Epidermal melanocyte (primary cell): ENCODE measurements around the gene PLCB4.

ENCODE experiments used
- DNase-seq: peaks from one replicate; pipeline ENCODE4 v3.0.0; 2011; ENCODE audit warnings: low spot score; ENCODE audit not compliant: insufficient read length

The PLCB4 gene

DNA sequence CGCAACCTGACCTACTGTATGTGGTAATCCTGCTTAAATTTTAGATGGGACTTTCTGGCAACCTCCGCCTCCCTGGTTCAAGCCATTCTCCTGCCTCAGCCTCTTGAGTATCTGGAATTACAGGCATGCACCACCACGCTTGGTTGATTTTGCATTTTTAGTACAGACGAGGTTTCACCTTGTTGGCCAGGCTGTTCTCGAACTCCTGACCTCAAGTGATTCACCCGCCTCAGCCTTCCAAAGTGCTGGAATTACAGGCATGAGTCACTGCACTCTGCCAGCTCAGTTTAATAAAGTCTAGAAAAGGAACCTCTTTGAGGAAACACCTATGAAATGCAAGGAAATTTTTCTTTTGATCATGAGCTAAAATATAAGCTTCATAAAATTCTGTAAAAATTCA lies 9.0 kb upstream of the PLCB4 start:
- DNase-seq, result no peak

GRCh38 chr20:9061434-9061833 lies 7.5 kb upstream of the PLCB4 start:
- no peak for DNase-seq

GRCh38 chr20:9062066-9062465 lies 6.8 kb upstream of the PLCB4 start:
- no peak for DNase-seq

DNA sequence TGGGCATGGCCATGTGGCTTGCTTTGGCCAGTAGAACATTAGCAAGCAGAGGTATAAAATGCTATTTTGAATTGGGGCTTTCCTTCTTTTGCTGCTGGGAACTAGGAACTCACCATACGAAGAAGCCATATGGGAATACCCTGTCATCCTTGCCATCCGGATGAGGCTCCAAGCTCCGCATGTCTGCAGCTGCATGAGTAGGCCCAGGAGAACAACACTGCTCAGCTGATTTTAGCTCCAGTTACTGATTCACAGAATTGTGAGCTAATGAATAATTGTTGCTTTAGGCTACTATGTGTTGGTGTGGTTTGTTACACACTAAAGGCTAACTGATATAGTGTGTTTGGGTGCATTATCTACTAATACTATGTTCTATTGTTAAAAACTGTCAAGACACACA lies 2.7 kb upstream of the PLCB4 start:
- DNase-seq, result no peak

- DNase-seq, result no peak
Observed at GRCh38 chr20:9068233-9068801, 570 bp upstream of the PLCB4 start.

- DNase-seq, result no peak
Observed at GRCh38 chr20:9070304-9070703, 1.4 kb downstream of the PLCB4 start.

GRCh38 chr20:9071976-9072726 lies 3.3 kb downstream of the PLCB4 start:
- no peak for DNase-seq

GRCh38 chr20:9072861-9073500 lies 4.1 kb downstream of the PLCB4 start:
- no peak for DNase-seq

DNA sequence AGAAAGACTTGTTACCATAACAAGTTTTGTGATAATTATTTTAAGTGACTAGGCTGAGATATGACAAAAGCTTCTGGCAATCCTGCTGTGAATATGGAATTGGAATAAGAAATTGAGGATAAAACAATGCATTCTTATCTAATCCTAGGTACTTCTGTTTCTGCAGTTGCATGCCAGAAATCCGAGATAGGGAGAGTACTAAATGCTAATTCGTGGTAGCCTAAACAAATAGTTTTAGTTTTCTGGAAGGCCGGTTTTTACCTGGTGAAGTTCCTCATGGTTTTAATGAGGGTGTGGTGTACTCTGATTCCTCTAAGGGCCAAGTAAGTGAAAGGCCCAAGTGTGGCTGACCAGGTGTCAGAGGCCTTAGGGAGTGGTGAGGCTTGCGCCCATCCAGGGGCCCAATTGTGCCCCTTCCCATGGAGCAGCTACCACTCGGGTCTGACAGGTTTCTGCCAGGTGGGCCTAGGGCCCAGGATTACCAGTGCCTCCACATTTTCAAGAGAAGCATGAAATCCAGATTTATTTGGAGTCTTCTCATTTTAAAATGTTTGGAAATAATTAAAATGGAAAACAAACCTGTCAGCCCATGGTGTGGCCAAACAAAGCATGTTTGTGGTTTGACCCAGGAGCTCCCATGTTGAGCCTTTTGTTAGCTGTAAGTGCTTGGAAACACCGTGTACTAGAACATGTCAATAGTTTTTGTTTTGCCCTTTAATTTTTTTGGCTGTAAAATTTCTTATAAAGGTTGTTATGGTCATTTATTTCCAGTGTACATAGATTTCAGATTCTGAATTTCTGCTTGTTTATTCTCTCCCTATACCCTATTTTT lies 6.6 kb downstream of the PLCB4 start:
- no peak for DNase-seq

DNA sequence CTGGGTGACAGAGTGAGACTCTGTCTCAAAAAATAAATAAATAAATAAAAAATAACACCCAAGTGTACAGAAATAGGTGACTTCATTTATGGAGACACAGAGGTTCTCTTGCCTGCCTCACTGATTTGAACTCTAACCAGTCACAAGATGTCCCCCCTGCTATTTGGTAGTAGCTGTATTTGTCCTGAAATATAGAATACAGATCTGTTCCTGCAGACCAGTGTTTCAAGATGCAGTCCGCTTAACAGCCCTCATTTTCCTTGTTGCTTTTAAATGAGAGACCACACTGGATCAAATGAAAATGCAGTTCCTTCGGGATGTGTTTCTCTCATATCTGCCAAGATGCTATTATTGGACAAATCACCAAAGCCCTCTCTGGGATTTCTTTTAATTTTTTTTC lies 7.6 kb downstream of the PLCB4 start:
- DNase-seq, result no peak

DNA sequence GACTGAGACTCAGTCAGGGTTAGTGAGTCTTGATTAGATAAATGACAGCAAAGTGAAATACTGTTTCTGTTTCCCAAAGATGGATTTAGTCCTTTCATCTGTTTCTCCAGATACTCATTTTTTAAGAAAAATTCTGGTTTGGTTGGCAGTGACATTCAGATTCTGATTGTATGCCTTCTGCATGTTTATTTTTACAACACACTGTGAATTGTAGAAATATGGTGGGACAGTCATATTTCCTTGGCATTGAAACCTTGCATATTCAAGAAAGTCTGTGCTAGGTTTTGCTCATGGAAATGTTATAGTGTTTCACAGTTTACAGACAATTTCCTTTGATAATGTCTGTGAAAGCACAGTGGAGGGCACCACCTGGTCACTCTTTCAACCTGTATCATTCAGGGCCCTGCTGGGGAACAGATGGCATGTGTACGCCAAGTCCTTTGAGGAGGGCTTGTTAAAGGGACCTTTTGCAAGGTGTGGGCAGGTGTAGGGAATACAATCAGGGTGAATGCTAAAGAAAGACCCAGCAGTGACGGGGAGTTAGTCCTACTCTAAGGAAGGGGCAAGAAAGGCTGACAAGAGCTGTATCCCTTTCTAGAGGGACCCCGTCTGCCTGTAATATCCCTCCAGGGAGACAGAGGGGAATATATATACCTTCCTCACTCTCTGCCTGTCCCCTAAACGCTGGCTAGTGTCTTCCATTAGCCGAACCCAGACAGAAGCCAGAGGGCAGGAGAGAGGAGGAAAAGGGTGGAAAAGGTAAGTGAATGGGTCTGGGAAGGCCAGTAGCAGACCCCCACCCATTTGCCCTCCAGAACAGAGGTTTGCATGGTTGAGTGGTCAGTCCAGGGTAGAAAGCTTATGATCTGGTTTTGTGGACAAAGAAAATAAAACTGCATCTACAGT lies 10.2 kb downstream of the PLCB4 start:
- DNase-seq, result no peak

DNA sequence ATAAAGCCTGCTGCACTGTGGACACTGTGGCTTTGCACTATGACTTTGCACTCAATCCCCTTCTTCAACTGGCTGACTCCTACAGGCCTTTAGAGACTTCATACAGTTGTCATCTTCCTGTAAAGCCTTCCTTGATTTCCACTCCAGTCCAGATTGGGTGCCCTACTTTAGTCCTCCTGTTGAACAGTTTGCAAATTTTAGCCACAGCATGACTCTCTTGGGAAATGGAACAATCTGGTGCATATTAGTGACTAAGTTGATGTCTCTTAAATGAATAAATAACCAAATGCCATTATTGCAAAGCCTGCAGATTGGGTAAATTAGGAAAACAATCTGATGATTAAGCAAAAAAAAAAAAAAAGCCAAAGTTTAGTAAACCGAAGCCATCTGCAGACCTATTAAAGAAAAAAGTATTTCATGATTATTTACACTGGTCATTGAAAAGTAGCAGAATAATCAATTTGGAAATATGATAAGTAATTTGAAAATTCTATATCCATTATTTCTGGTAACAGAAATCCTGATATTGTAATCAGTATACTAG lies 12.6 kb downstream of the PLCB4 start:
- no peak for DNase-seq

- no peak for DNase-seq
Observed at GRCh38 chr20:9082741-9083140, 13.9 kb downstream of the PLCB4 start.

DNA sequence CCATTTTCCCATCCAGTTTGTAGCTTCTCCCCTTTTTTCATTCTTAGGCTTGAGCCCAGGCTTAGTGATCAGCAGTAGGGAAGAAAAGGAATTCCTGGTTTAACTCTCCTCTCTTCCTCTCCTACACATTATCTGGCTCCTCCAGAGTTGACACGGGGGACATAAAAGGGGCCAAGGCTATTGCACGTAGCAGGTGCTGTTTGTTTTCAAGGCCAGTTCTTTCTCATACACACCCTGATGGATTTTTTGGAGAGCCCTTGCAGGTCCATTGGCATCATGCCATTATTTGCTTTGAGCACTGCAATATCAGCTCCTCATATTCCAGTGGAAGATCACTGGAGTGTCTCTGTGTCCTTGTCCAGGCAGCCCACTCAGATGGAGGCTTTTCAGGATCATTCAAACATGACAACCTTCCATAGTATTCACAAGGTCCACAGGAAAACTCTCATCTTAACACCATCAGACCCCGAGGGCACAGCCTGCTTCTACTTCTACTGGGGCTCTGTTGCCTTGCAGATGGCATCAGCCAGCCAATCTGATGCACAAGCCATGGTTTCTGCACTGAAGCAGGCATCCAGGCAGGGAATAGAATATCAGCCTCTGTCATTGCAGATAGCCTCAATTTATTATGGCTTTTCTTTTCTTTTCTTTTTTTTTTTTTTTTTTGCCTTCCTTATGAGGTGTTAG lies 18.8 kb downstream of the PLCB4 start:
- no peak for DNase-seq

DNA sequence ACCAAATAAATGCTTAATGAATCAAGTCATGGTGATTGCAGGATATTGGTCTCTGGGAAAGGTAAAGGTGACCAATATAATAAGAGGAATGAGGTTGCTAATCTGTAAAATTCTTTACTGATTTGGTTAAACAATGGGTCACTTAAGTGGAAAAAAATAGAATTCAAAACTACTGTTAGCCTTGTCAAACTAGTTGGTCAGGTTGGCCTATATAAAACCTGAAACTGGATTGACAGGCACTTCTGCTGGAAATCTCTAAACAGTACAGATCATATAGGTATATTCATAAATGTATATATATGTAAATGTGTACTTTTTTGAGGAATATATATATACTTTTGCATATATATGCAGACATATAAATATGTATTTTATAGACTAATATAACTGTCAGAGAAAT lies 19.7 kb downstream of the PLCB4 start:
- DNase-seq, result no peak

- no peak for DNase-seq
Observed at GRCh38 chr20:9092113-9092512, 23.2 kb downstream of the PLCB4 start.

DNA sequence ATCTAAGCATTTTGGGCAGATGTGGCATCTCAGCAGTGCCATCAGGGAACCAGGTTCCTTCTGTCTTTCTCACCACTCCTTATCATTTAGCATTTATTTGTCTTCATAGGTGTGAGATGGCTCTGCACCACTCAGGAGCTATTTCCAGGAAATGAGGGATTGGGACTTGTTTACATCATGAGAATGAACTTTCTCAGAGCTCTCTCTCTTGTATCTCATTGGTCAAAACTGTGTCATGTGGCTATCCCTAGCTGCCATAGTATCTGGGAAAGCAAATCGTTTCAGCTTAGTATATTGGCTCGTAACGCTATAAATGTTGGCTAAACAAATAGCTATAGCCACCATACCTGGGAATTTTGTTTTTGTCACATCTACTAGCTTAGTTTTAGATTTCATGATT lies 23.8 kb downstream of the PLCB4 start:
- DNase-seq, result no peak

DNA sequence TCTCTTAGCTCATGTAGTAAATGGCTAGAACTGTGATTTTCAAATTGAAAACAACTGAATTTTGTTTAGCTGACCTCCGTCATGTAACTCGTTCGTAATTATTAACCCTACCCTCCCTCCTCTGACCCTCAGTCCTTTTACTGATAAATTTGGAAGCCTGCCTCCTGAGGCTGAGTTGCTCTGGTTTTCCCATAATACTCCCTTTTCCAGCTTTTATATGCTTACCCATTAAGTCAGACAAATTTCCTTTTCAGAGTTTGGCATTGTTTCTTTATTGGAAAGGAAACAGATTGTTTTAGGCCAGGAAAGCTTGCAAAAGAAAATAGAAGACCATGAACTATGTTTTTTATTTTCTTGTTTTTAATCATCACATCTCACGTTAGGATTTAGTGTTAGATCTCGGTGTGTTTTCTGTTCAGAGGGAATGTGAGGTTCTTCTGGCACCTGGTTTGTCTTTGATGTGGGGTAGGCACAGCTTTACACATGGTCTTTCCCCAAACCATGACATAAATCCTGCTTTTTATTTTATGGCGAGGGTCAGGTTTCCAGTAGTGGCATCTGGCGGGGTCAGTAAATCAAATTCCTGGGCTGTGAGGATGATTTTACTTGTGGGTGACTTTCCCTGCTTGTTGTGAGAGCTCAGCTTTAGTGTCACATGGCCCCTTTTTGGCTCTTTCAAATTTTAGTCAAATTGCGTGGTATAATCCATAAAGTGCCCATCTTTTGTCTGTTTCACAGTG lies 24.5 kb downstream of the PLCB4 start:
- no peak for DNase-seq

- DNase-seq, result no peak
Observed at GRCh38 chr20:9099372-9099771, 30.5 kb downstream of the PLCB4 start.
